HG03135 (cell line): ENCODE measurements around the gene BMPR1A.
A peak's percentile ranks its signal among the peaks of the same experiment; 100 is the strongest.
"Not testable (repeated sequence)": the region's sequence is repeated elsewhere in the genome, so short reads cannot be mapped to it uniquely, and the experiment has no call there.

Experiments used
- ATAC-seq: cut with Tn5 transposase; IDR thresholded peaks from one replicate; pipeline ENCODE4 v1.9.1; 2021; ENCODE audit warnings: mild to moderate bottlenecking, moderate library complexity; ENCODE audit not compliant: unreplicated experiment

The BMPR1A gene

GRCh38 chr10:86952106-86952505 lies 195.7 kb downstream of the BMPR1A start:
- ATAC-seq, result no peak

GRCh38 chr10:86952697-86953096 lies 196.3 kb downstream of the BMPR1A start:
- ATAC-seq, result not testable (repeated sequence)

GRCh38 chr10:86953747-86954680 lies 197.6 kb downstream of the BMPR1A start:
- ATAC-seq, result no peak

- no peak for ATAC-seq
Observed at GRCh38 chr10:86954681-86955500, 198.5 kb downstream of the BMPR1A start.

- no peak for ATAC-seq
Observed at GRCh38 chr10:86955501-86956194, 199.2 kb downstream of the BMPR1A start.

GRCh38 chr10:86956195-86956847 lies 199.9 kb downstream of the BMPR1A start:
- ATAC-seq, result no peak

- ATAC-seq, result no peak
Observed at GRCh38 chr10:86956848-86957448, 200.5 kb downstream of the BMPR1A start.

GRCh38 chr10:86957471-86958115 lies 201.2 kb downstream of the BMPR1A start, which contains the start of gene MMRN2:
TSS of gene MMRN2 (minus strand) at chr10:86957615. CDS start at chr10:86957541, 74 bp downstream.
- ATAC-seq, result no peak

- ATAC-seq, result no peak
Observed at GRCh38 chr10:86958116-86958900, 201.9 kb downstream of the BMPR1A start, which contains the start of gene SNCG. TSS of gene SNCG (plus strand) at chr10:86958599. CDS start at chr10:86958698, 99 bp downstream.

GRCh38 chr10:86958901-86959736 lies 202.7 kb downstream of the BMPR1A start:
- no peak for ATAC-seq

GRCh38 chr10:86959737-86960002 lies 203.3 kb downstream of the BMPR1A start:
- ATAC-seq, result no peak

GRCh38 chr10:86960003-86960862 lies 203.8 kb downstream of the BMPR1A start:
- ATAC-seq, result peak; percentile 56

GRCh38 chr10:86960863-86961434 lies 204.5 kb downstream of the BMPR1A start:
- no peak for ATAC-seq

GRCh38 chr10:86961481-86962091 lies 205.2 kb downstream of the BMPR1A start:
- no peak for ATAC-seq

- no peak for ATAC-seq
Observed at GRCh38 chr10:86962136-86962980, 205.9 kb downstream of the BMPR1A start.

- ATAC-seq, result no peak
Observed at GRCh38 chr10:86962981-86963310, 206.5 kb downstream of the BMPR1A start.
